ENCODE data around the gene CDC25C. TPM values are rescaled to one million over a fixed set of nuclear protein-coding genes. Genes with fewer than 3 reads are reported as not detected.
A peak's percentile ranks its signal among the peaks of the same experiment; 100 is the strongest.

Gene CDC25C
- total and polyA plus RNA-seq, 9 of the 15 experiments (the other 6 are each of a cell fraction or from before 2014, with no cell fraction given), result 19.1 to 63.7 (median 31.9) TPM

DNA sequence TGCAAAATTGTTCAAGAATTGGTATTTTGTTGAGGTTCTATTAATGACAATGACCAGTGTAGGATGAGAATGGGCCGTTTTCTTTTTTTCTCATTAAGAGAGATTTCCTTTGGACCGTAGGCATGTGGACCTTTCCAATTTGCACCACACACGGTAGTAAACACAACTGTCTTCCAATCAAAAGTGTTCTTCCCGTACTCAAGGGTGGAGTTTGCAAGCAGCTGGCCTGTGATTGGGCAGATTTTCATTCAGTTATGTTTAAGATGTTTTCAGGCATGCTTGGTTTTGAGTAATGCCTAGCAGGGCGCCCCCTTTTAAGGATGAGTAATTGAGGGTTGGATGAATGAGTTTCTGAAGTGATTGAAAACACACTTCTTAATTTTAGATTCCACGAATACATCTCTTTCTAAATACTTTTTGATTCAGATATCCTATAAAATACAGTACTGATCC is 23.3 kb upstream of the CDC25C start (continued):
- TF ChIP-seq, protein P1, sequence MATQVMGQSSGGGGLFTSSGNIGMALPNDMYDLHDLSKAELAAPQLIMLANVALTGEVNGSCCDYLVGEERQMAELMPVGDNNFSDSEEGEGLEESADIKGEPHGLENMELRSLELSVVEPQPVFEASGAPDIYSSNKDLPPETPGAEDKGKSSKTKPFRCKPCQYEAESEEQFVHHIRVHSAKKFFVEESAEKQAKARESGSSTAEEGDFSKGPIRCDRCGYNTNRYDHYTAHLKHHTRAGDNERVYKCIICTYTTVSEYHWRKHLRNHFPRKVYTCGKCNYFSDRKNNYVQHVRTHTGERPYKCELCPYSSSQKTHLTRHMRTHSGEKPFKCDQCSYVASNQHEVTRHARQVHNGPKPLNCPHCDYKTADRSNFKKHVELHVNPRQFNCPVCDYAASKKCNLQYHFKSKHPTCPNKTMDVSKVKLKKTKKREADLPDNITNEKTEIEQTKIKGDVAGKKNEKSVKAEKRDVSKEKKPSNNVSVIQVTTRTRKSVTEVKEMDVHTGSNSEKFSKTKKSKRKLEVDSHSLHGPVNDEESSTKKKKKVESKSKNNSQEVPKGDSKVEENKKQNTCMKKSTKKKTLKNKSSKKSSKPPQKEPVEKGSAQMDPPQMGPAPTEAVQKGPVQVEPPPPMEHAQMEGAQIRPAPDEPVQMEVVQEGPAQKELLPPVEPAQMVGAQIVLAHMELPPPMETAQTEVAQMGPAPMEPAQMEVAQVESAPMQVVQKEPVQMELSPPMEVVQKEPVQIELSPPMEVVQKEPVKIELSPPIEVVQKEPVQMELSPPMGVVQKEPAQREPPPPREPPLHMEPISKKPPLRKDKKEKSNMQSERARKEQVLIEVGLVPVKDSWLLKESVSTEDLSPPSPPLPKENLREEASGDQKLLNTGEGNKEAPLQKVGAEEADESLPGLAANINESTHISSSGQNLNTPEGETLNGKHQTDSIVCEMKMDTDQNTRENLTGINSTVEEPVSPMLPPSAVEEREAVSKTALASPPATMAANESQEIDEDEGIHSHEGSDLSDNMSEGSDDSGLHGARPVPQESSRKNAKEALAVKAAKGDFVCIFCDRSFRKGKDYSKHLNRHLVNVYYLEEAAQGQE (IDR thresholded peaks at IDR 0.05; ENCODE audit: borderline replicate concordance), result no peak
- TF ChIP-seq, protein P1 (CRISPR knock-in tag; IDR thresholded peaks at IDR 0.05; ENCODE audit: low read depth), result no peak
- TF ChIP-seq LEF1 (IDR thresholded peaks at IDR 0.05) (no peak), MAFG (tag; conservative IDR thresholded peaks at IDR 0.05) (peak; percentile 21; the same call in 1 of the 2 replicates), SREBF1 (IDR thresholded peaks at IDR 0.05; ENCODE audit: borderline replicate concordance, low read depth, low read length) (no peak), DACH1 (IDR thresholded peaks at IDR 0.05; ENCODE audit: partially characterized antibody) (no peak), MBD2 (IDR thresholded peaks at IDR 0.05; ENCODE audit: borderline replicate concordance, low read depth) (0 out of 2 replicates have a peak, but pooled peaks have one; percentile 45), SRF (CRISPR knock-in tag; IDR thresholded peaks at IDR 0.05) (0 out of 4 replicates have a peak, but pooled peaks of 1 of the 2 experiments have one; percentile 19), ZNF696 (CRISPR knock-in tag; conservative IDR thresholded peaks at IDR 0.05) (no peak), GATAD2A (IDR thresholded peaks at IDR 0.05) (no peak), ZNF384 (IDR thresholded peaks at IDR 0.05; ENCODE audit: low read depth, low read length) (0 out of 2 replicates have a peak, but pooled peaks have one; percentile 36), FOXP1 (CRISPR knock-in tag; IDR thresholded peaks at IDR 0.05) (no peak), ZNF77 (CRISPR knock-in tag; IDR thresholded peaks at IDR 0.05) (no peak), RAD51 (IDR thresholded peaks at IDR 0.05; ENCODE audit: borderline replicate concordance, low read depth) (no peak), ZSCAN29 (IDR thresholded peaks at IDR 0.05) (no peak)
- TF ChIP-seq, protein P2, sequence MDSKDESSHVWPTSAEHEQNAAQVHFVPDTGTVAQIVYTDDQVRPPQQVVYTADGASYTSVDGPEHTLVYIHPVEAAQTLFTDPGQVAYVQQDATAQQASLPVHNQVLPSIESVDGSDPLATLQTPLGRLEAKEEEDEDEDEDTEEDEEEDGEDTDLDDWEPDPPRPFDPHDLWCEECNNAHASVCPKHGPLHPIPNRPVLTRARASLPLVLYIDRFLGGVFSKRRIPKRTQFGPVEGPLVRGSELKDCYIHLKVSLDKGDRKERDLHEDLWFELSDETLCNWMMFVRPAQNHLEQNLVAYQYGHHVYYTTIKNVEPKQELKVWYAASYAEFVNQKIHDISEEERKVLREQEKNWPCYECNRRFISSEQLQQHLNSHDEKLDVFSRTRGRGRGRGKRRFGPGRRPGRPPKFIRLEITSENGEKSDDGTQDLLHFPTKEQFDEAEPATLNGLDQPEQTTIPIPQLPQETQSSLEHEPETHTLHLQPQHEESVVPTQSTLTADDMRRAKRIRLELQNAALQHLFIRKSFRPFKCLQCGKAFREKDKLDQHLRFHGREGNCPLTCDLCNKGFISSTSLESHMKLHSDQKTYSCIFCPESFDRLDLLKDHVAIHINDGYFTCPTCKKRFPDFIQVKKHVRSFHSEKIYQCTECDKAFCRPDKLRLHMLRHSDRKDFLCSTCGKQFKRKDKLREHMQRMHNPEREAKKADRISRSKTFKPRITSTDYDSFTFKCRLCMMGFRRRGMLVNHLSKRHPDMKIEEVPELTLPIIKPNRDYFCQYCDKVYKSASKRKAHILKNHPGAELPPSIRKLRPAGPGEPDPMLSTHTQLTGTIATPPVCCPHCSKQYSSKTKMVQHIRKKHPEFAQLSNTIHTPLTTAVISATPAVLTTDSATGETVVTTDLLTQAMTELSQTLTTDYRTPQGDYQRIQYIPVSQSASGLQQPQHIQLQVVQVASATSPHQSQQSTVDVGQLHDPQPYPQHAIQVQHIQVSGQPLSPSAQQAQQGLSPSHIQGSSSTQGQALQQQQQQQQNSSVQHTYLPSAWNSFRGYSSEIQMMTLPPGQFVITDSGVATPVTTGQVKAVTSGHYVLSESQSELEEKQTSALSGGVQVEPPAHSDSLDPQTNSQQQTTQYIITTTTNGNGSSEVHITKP (IDR thresholded peaks at IDR 0.05; ENCODE audit: partially characterized antibody), result peak; percentile 42
- TF ChIP-seq, protein P3, sequence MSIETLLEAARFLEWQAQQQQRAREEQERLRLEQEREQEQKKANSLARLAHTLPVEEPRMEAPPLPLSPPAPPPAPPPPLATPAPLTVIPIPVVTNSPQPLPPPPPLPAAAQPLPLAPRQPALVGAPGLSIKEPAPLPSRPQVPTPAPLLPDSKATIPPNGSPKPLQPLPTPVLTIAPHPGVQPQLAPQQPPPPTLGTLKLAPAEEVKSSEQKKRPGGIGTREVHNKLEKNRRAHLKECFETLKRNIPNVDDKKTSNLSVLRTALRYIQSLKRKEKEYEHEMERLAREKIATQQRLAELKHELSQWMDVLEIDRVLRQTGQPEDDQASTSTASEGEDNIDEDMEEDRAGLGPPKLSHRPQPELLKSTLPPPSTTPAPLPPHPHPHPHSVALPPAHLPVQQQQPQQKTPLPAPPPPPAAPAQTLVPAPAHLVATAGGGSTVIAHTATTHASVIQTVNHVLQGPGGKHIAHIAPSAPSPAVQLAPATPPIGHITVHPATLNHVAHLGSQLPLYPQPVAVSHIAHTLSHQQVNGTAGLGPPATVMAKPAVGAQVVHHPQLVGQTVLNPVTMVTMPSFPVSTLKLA (conservative IDR thresholded peaks at IDR 0.05), result peak; percentile 96 to 98

All from K562 (cell line).